Testis (tissue), 3 donors: ENCODE data around the gene AGAP1. TPM values are rescaled to one million over a fixed set of nuclear protein-coding genes. Genes with fewer than 3 reads are reported as not detected.

Experiments
- DNase-seq: peaks from one replicate; pipeline ENCODE4 v3.0.0-alpha.2; 2019
- H3K27ac ChIP-seq, 2 donors: fragments of 200-600 bp; sonication (generic); one replicate each; pipeline ENCODE4 v1.5.1; 2019
- H3K27me3 ChIP-seq: fragments of 200-600 bp; sonication (generic); one replicate; pipeline ENCODE4 v1.5.1; 2019
- H3K36me3 ChIP-seq: fragments of 200-600 bp; sonication (generic); one replicate; pipeline ENCODE4 v1.5.1; 2017; ENCODE audit warnings: low read depth; ENCODE audit errors: missing control alignments
- H3K4me1 ChIP-seq: fragments of 200-600 bp; sonication (generic); one replicate; pipeline ENCODE4 v1.5.1; 2019
- H3K4me3 ChIP-seq, 2 donors: fragments of 200-600 bp; sonication (generic); one replicate each; pipeline ENCODE4 v1.5.1; 2017 to 2019
- H3K9me3 ChIP-seq: fragments of 200-600 bp; sonication (generic); one replicate; pipeline ENCODE4 v1.5.1; 2017
- CTCF ChIP-seq, 3 experiments: fragments of 450-650 bp in 2 of 3; fragments of 200-600 bp in 1 of 3; sonication (generic) in 1 of 3; IDR thresholded peaks; one replicate each; pipeline ENCODE4 v1.5.1; 2016 to 2019; ENCODE audit warnings: antibody characterized with exemption in 3 of 3, mild to moderate bottlenecking in 2 of 3, moderate library complexity in 1 of 3
- POLR2A ChIP-seq: fragments of 450-650 bp; IDR thresholded peaks from one replicate; pipeline ENCODE4 v1.6.1; 2017; ENCODE audit warnings: antibody characterized with exemption, mild to moderate bottlenecking, moderate library complexity
- WGBS, 2 donors: methylation state at CpG; one replicate each; pipeline ENCODE4 v1.1.5; 2018; 5-methylcytosine and 5-hydroxymethylcytosine counted together
- intact Hi-C: fragments of 100-400 bp; cut with DNase I; formaldehyde crosslinking; loops from one replicate; pipeline ENCODE4 v1.15.1; 2023; ENCODE audit warnings: low total_unique reads
- polyA plus RNA-seq: library from polyadenylated mRNA; stranded (reverse); fragments of 350-450 nt; fragmentation: Illumina TruSeq; extraction: RNeasy Lipid Tissue Mini Kit (QIAGEN cat#74804); gene quantifications from one replicate; pipeline ENCODE4 v1.2.3, GENCODE V29; 2014; ENCODE audit warnings: low read depth, low replicate concordance; ENCODE audit not compliant: insufficient read depth
- total RNA-seq, 2 donors: library from RNA; depleted of rRNA; stranded (reverse); fragments of >200 nt; gene quantifications; one replicate each; pipeline ENCODE4 v1.2.3, GENCODE V29; 2016

The AGAP1 gene
- total and polyA plus RNA-seq, 3 donors from 2014 or later = 21.4 to 45.5 (median 40.7) TPM

GRCh38 chr2:235780401-235780800 lies 286.6 kb downstream of the AGAP1 start:
- no peak for DNase-seq
- Histone ChIP-seq H3K4me3 (no peak overlapping the region), H3K27me3 (no peaks in the 10 kb centered on the region), H3K27ac (no peak overlapping the region), H3K4me1 (no peaks in the 10 kb centered on the region), H3K9me3 (no peaks in the 10 kb centered on the region), H3K36me3 (no peaks in the 10 kb centered on the region)
- TF ChIP-seq CTCF (IDR thresholded peaks at IDR 0.05) = no peak
- no peak for TF ChIP-seq POLR2A
- intact Hi-C loops = no loop called here
- WGBS, 2 donors = 93 to 96% methylated on average over 4 of the region's 4 CpGs

- H3K9me3 ChIP-seq = no peaks in the 10 kb centered on the region
- H3K4me1 ChIP-seq = no peaks in the 10 kb centered on the region
- intact Hi-C loops = no loop called here
- no peak for DNase-seq
- TF ChIP-seq POLR2A = no peak
- no peak for TF ChIP-seq CTCF (IDR thresholded peaks at IDR 0.05)
- no peaks in the 10 kb centered on the region for H3K36me3 ChIP-seq
- no peak overlapping the region for H3K4me3 ChIP-seq
- 87 to 93% methylated on average over 6 of the region's 6 CpGs for WGBS, 2 donors
- H3K27ac ChIP-seq = no peak overlapping the region
- H3K27me3 ChIP-seq = no peaks in the 10 kb centered on the region
Measured at GRCh38 chr2:235781775-235782174, 287.9 kb downstream of the AGAP1 start.

- Histone ChIP-seq H3K27ac (no peak overlapping the region), H3K36me3 (no peaks in the 10 kb centered on the region), H3K27me3 (no peaks in the 10 kb centered on the region), H3K9me3 (no peaks in the 10 kb centered on the region), H3K4me1 (no peaks in the 10 kb centered on the region), H3K4me3 (no peak overlapping the region)
- 94% methylated on average over 4 of the region's 4 CpGs for WGBS, 2 donors
- intact Hi-C loops = no loop called here
- no peak for DNase-seq
- TF ChIP-seq CTCF (IDR thresholded peaks at IDR 0.05) (no peak), POLR2A (no peak)
Measured at GRCh38 chr2:235784788-235785187, 290.9 kb downstream of the AGAP1 start.

GRCh38 chr2:235789552-235789951 lies 295.7 kb downstream of the AGAP1 start:
- 88 to 90% methylated on average over 4 of the region's 4 CpGs for WGBS, 2 donors
- Histone ChIP-seq H3K27me3 (no peaks in the 10 kb centered on the region), H3K9me3 (no peaks in the 10 kb centered on the region), H3K4me1 (no peaks in the 10 kb centered on the region), H3K4me3 (no peak overlapping the region), H3K36me3 (no peaks in the 10 kb centered on the region), H3K27ac (no peak overlapping the region)
- TF ChIP-seq POLR2A (no peak), CTCF (IDR thresholded peaks at IDR 0.05) (no peak)
- DNase-seq = no peak
- intact Hi-C loops = no loop called here

- Histone ChIP-seq H3K9me3 (no peaks in the 10 kb centered on the region), H3K4me3 (no peak overlapping the region), H3K36me3 (no peaks in the 10 kb centered on the region), H3K4me1 (no peaks in the 10 kb centered on the region), H3K27ac (no peak overlapping the region), H3K27me3 (no peaks in the 10 kb centered on the region)
- 81% methylated on average over 13 of the region's 13 CpGs for WGBS, 2 donors
- no peak for DNase-seq
- intact Hi-C loops = no loop called here
- TF ChIP-seq POLR2A = no peak
- TF ChIP-seq CTCF (IDR thresholded peaks at IDR 0.05) = no peak
Measured at GRCh38 chr2:235793163-235793752, 299.4 kb downstream of the AGAP1 start.
